BJ (cell line): ENCODE data around the gene ANKRD10. TPM values are rescaled to one million over a fixed set of nuclear protein-coding genes. Genes with fewer than 3 reads are reported as not detected.
A peak's percentile ranks its signal among the peaks of the same experiment; 100 is the strongest.

Source experiments
- CTCF ChIA-PET: fragments of 350-600 bp; formaldehyde crosslinking; extraction: SDS; loops from one replicate; lab custom pipeline; 2021; ENCODE audit warnings: antibody characterized with exemption, inconsistent platforms; lab: Yijun Ruan, JAX
- POLR2A ChIA-PET: fragments of 300-600 bp; sonication (Branson Sonifier 250); formaldehyde crosslinking; extraction: SDS; loops from one replicate; lab custom pipeline; 2021; ENCODE audit warnings: antibody characterized with exemption; lab: Charles Lee
- DNase-seq: peaks from one replicate; pipeline ENCODE4 v3.0.0-alpha.2; 2011; ENCODE audit warnings: low read depth
- H3K27me3 ChIP-seq: 2 replicates; pipeline ENCODE4 v1.6.0; 2011; ENCODE audit warnings: low read length; ENCODE audit not compliant: control insufficient read depth, insufficient read depth
- H3K36me3 ChIP-seq: 2 replicates; pipeline ENCODE4 v1.5.1; 2011; ENCODE audit warnings: low read length; ENCODE audit not compliant: control insufficient read depth, insufficient read depth
- H3K4me3 ChIP-seq: 2 replicates; pipeline ENCODE4 v1.5.1; 2011; ENCODE audit warnings: low read depth, mild to moderate bottlenecking, control low read depth, low read length
- CTCF ChIP-seq: IDR thresholded peaks from 2 replicates; pipeline ENCODE4 v1.5.1; 2011; ENCODE audit warnings: low read depth, mild to moderate bottlenecking, control low read depth, inconsistent platforms, low read length, moderate library complexity; ENCODE audit not compliant: insufficient read depth
- polyA plus RNA-seq: library from polyadenylated mRNA; depleted of rRNA; stranded (reverse); fragments of >200 nt; gene quantifications from 2 replicates; pipeline ENCODE4 v1.2.3, GENCODE V29; 2011

ANKRD10 gene
- polyA plus RNA-seq, 1 experiment, result 43.5 TPM

GRCh38 chr13:110936519-110936918 is 21.6 kb upstream of the ANKRD10 start:
- no peak for DNase-seq
- Histone ChIP-seq H3K4me3 (no peak overlapping the region), H3K36me3 (no peaks in the 10 kb centered on the region), H3K27me3 (no peaks in the 10 kb centered on the region; the same call in 1 of the 2 replicates)
- POLR2A ChIA-PET, result no interaction called here
- no peak for TF ChIP-seq CTCF
- CTCF ChIA-PET, result no interaction called here

GRCh38 chr13:110932588-110932987 is 17.7 kb upstream of the ANKRD10 start:
- DNase-seq, result no peak
- no peak for TF ChIP-seq CTCF
- Histone ChIP-seq H3K27me3 (peaks cover 4% of the 10 kb centered on the region), H3K4me3 (no peak overlapping the region), H3K36me3 (no peaks in the 10 kb centered on the region)
- CTCF ChIA-PET, result no interaction called here
- POLR2A ChIA-PET, result no interaction called here

DNA sequence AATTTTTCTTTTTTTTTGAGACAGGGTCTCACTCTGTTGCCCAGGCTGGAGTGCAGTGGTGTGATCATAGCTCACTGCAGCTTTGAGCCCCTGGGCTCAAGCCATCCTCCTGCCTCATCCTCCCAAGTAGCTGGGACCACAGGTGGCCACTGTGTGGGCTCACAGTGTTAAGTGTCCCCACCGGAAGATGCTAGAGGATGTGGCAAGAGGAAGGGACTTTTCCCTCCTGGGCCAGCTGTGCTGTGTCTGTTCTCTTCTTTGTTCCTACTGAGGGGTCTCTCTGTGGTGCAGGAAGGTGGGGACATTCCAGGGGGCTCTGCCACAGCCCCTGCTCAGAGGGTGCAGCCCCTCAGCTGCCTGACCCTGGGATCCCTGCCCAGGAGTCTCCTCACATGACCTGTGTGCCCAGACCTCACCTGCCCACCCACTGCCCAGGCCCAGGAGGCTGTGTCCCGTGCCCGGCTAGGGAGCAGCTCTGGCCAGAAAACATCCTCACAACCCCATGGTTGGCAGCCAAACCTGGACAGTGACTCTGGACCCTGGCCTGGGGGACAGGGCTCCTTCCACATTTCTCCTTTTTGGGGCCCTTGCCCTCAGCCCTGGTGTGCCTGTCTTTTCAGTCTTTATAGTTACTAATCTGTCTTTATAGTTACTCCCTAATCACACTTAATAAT is 14.4 kb upstream of the ANKRD10 start:
- Histone ChIP-seq H3K27me3 (peaks cover 5% of the 10 kb centered on the region), H3K4me3 (no peak overlapping the region), H3K36me3 (no peaks in the 10 kb centered on the region)
- POLR2A ChIA-PET, result no interaction called here
- CTCF ChIA-PET, result no interaction called here
- TF ChIP-seq CTCF, result no peak
- no peak for DNase-seq

GRCh38 chr13:110925023-110925612 is 10.2 kb upstream of the ANKRD10 start:
- DNase-seq, result no peak
- Histone ChIP-seq H3K36me3 (no peaks in the 10 kb centered on the region), H3K27me3 (peaks cover 9% of the 10 kb centered on the region), H3K4me3 (no peak overlapping the region)
- POLR2A ChIA-PET, result no interaction called here
- TF ChIP-seq CTCF, result 0 out of 2 replicates have a peak, but pooled peaks have one; percentile 11
- CTCF ChIA-PET, result no interaction called here

- ChIA-PET CTCF (interaction anchor here (0.7 to 1.5 kb wide), 3 partner anchors 9 to 107 kb away, joined by 3 to 5 read pairs (median 3); partner anchors contain the start of gene ANKRD10), POLR2A (no interaction called here)
- Histone ChIP-seq H3K27me3 (peaks cover 9% of the 10 kb centered on the region), H3K36me3 (no peaks in the 10 kb centered on the region), H3K4me3 (no peak overlapping the region)
- no peak for TF ChIP-seq CTCF
- DNase-seq, result no peak
These were observed 9.7 kb upstream of the ANKRD10 start for GRCh38 chr13:110924639-110924934.
